K562 (cell line): ENCODE data around the gene CCDC106. TPM values are rescaled to one million over a fixed set of nuclear protein-coding genes. Genes with fewer than 3 reads are reported as not detected.

Experiments used
- ATAC-seq: fragments of 200-7000 bp; cut with Tn5 transposase; 3 replicates; pipeline ENCODE4 v1.9.1; 2020; ENCODE audit warnings: moderate library complexity
- BruUV-seq: library from RNA; stranded (reverse); fragments of 400-500 nt; replicated peaks from 2 replicates; lab custom pipeline; 2021; lab: Mats Ljungman, UMichigan
- CTCF ChIA-PET: fragments of 300-600 bp; formaldehyde crosslinking; extraction: SDS; loops from one replicate; lab custom pipeline; 2021; ENCODE audit warnings: low intra/inter-chr PET ratio; lab: Yijun Ruan, JAX
- POLR2A ChIA-PET: fragments of 300-600, 350-650 bp; sonication (Branson Sonifier 250); formaldehyde crosslinking; extraction: SDS; loops from one replicate; lab custom pipeline; 2021; ENCODE audit warnings: antibody characterized with exemption, inconsistent platforms; lab: Yijun Ruan, JAX
- DNase-seq, 4 experiments: peaks; one replicate each; pipeline versions ENCODE4 v3.0.0 to v3.0.0-alpha.2; 2011 to 2018; ENCODE audit warnings: low spot score in 3 of 4, mixed read lengths in 3 of 4; ENCODE audit errors: extremely low read depth in 1 of 4
- FAIRE-seq: peaks from 2 replicates; lab custom pipeline; 2011; peaks lifted over from hg19 to GRCh38; lab: Jason Lieb, UNC
- H2AFZ ChIP-seq: 2 replicates; pipeline ENCODE4 v1.6.0; 2011; ENCODE audit warnings: low read depth, low read length, control low read depth, inconsistent platforms
- H3K27ac ChIP-seq: fragments of 200-600 bp; 3 replicates; pipeline ENCODE4 v1.8.0; 2011; ENCODE audit warnings: low read depth, mild to moderate bottlenecking, control low read depth, inconsistent platforms, low read length, moderate library complexity, mixed read lengths; ENCODE audit errors: extremely low read depth
- H3K27me3 ChIP-seq, 2 experiments: fragments of 300-600 bp in 1 of 2; 2 replicates in 1 of 2; 3 replicates in 1 of 2; pipeline versions ENCODE4 v1.6.0 to v1.8.0; 2011; ENCODE audit warnings: inconsistent platforms in 2 of 2, low read length in 2 of 2, mild to moderate bottlenecking in 1 of 2, mixed read lengths in 1 of 2, moderate library complexity in 1 of 2; ENCODE audit not compliant: control insufficient read depth in 2 of 2, insufficient read depth in 2 of 2
- H3K36me3 ChIP-seq: fragments of 300-600 bp; 3 replicates; pipeline ENCODE4 v1.8.0; 2011; ENCODE audit warnings: mild to moderate bottlenecking, low read length, inconsistent platforms; ENCODE audit not compliant: control insufficient read depth, insufficient read depth
- H3K4me1 ChIP-seq, 2 experiments: fragments of 200-600 bp in 1 of 2; replicated peaks in 1 of 2; 2 replicates in 1 of 2; 3 replicates in 1 of 2; pipeline versions ENCODE4 v1.5.1 to v1.8.0; 2011; ENCODE audit warnings: inconsistent platforms in 2 of 2, low read length in 2 of 2, mild to moderate bottlenecking in 1 of 2, mixed read lengths in 1 of 2, moderate library complexity in 1 of 2; ENCODE audit not compliant: control insufficient read depth in 2 of 2, insufficient read depth in 2 of 2
- H3K4me2 ChIP-seq: 2 replicates; pipeline ENCODE4 v1.6.1; 2011; ENCODE audit warnings: low read length, control low read depth, inconsistent platforms, mixed read lengths; ENCODE audit not compliant: insufficient read depth
- H3K4me3 ChIP-seq: fragments of 200-600 bp; sonication (generic), shearing (Covaris generic); 2 replicates; pipeline ENCODE4 v1.5.1; 2016; ENCODE audit warnings: control low read depth, inconsistent platforms
- H3K79me2 ChIP-seq: fragments of 200-600 bp; 3 replicates; pipeline ENCODE4 v1.8.0; 2011; ENCODE audit warnings: low read length, inconsistent platforms; ENCODE audit not compliant: control insufficient read depth, insufficient read depth
- H3K9ac ChIP-seq, 2 experiments: 2 replicates each; pipeline versions ENCODE4 v1.6.0 to v1.6.1; 2011; ENCODE audit warnings: low read depth in 2 of 2, low read length in 2 of 2, control low read depth in 1 of 2, inconsistent platforms in 1 of 2, mild to moderate bottlenecking in 1 of 2, mixed read lengths in 1 of 2; ENCODE audit not compliant: insufficient read depth in 1 of 2
- H3K9me1 ChIP-seq: one replicate; pipeline ENCODE4 v1.6.0; 2011; ENCODE audit warnings: inconsistent platforms, mild to moderate bottlenecking, low read length, moderate library complexity; ENCODE audit not compliant: control insufficient read depth, insufficient read depth
- H3K9me3 ChIP-seq: replicated peaks from 2 replicates; pipeline ENCODE4 v1.5.1; 2011; ENCODE audit warnings: low read depth, low read length, inconsistent platforms; ENCODE audit not compliant: control insufficient read depth, insufficient read depth
- H4K20me1 ChIP-seq: replicated peaks from 2 replicates; pipeline ENCODE4 v1.6.1; 2011; ENCODE audit warnings: low read length, inconsistent platforms, mixed read lengths; ENCODE audit not compliant: control insufficient read depth, insufficient read depth
- HDAC6 ChIP-seq: IDR thresholded peaks from 2 replicates; pipeline ENCODE4 v1.6.1; 2012; ENCODE audit warnings: low read depth, mild to moderate bottlenecking, control low read depth, inconsistent platforms, low read length, moderate library complexity
- NFIC ChIP-seq: fragments of 450-650 bp; IDR thresholded peaks from 2 replicates; pipeline ENCODE4 v1.6.1; 2017; ENCODE audit warnings: mild to moderate bottlenecking, inconsistent platforms
- SIX5 ChIP-seq, 2 experiments: IDR thresholded peaks; 2 replicates each; pipeline ENCODE4 v1.6.1; 2011; ENCODE audit warnings: low read length in 2 of 2, borderline replicate concordance in 1 of 2, low read depth in 1 of 2, mild to moderate bottlenecking in 1 of 2, moderate library complexity in 1 of 2; ENCODE audit not compliant: insufficient read depth in 1 of 2
- SREBF1 ChIP-seq: fragments of 150-350 bp; IDR thresholded peaks from 2 replicates; pipeline ENCODE4 v1.6.1; 2014; ENCODE audit warnings: antibody characterized with exemption, low read depth, low read length, borderline replicate concordance
- TOE1 ChIP-seq, 2 experiments: fragments of 450-650 bp in 1 of 2; sonication (generic) in 1 of 2; formaldehyde crosslinking in 1 of 2; IDR thresholded peaks; 2 replicates each; pipeline versions ENCODE4 v1.7.1 to v1.8.0; 2016 to 2022; ENCODE audit warnings: borderline replicate concordance in 2 of 2, mild to moderate bottlenecking in 2 of 2, antibody characterized with exemption in 1 of 2, inconsistent platforms in 1 of 2, low read depth in 1 of 2, missing genetic modification reagents in 1 of 2, moderate library complexity in 1 of 2
- TRIM24 ChIP-seq, 2 experiments: fragments of 450-650 bp; IDR thresholded peaks; 2 replicates each; pipeline ENCODE4 v1.6.1; 2016
- WHSC1 ChIP-seq: IDR thresholded peaks from one replicate; pipeline ENCODE4 v1.6.1; 2012; ENCODE audit warnings: low read length, control low read depth, inconsistent platforms
- WGBS: fragments of 100-300 bp; shearing (Covaris generic); methylation state at CpG from one replicate; pipeline ENCODE4 v1.1.6; 2016; ENCODE audit warnings: low coverage, mixed read lengths; ENCODE audit not compliant: insufficient coverage; ENCODE audit errors: missing lambda C conversion rate; 5-methylcytosine and 5-hydroxymethylcytosine counted together
- in situ Hi-C: fragments of 300-500 bp; cut with MboI; formaldehyde crosslinking; loops from 4 replicates; pipeline ENCODE4 v1.15.0; 2018; ENCODE audit warnings: inconsistent platforms, mixed read lengths
- intact Hi-C: fragments of 100-400 bp; cut with micrococcal nuclease; formaldehyde crosslinking; loops from 2 replicates; pipeline ENCODE4 v1.14.2; 2022
- polyA plus RNA-seq, 8 experiments: library from polyadenylated mRNA; depleted of rRNA in 4 of 8; stranded (reverse) in 5 of 8; unstranded in 3 of 8; fragments of >200 nt; fragmentation: Nextera tagmentation in 2 of 8; fragmentation: Illumina TruSeq in 1 of 8; extraction: Ambion mirVana in 2 of 8; extraction: Trizol in 1 of 8; gene quantifications; 2 replicates each; pipeline versions ENCODE4 v1.2.1 to v1.2.3, GENCODE V29; 2011 to 2014; ENCODE audit warnings: inconsistent platforms in 1 of 8, missing spikeins in 1 of 8
- total RNA-seq, 7 experiments: library from RNA; depleted of rRNA in 6 of 7; stranded (reverse); fragments of >200 nt in 6 of 7; fragmentation: Illumina TruSeq in 2 of 7; extraction: Trizol in 2 of 7; gene quantifications; 2 replicates each; pipeline versions ENCODE4 v1.2.1 to v1.2.3, GENCODE V29; 2011 to 2021; ENCODE audit warnings: low replicate concordance in 1 of 7
- TF ChIP-seq, protein P1 (sequence below): fragments of 250-450 bp; sonication (Bioruptor Pico); IDR thresholded peaks from 2 replicates; pipeline ENCODE4 v1.4.0; 2020; ENCODE audit warnings: mild to moderate bottlenecking, moderate library complexity
- TF ChIP-seq, protein P2 (sequence below): fragments of 250-450 bp; sonication (Bioruptor Pico); IDR thresholded peaks from 2 replicates; pipeline ENCODE4 v1.4.0; 2020; ENCODE audit warnings: borderline replicate concordance
- TF ChIP-seq, protein P3 (sequence below), 3 experiments: IDR thresholded peaks in 2 of 3; conservative IDR thresholded peaks in 1 of 3; 2 replicates each; pipeline ENCODE4 v1.5.1; 2011 to 2012; ENCODE audit warnings: low read length in 3 of 3, mild to moderate bottlenecking in 3 of 3, control low read depth in 2 of 3, improper control_type of control experiment in 1 of 3, inconsistent platforms in 1 of 3, low read depth in 1 of 3, mixed read lengths in 1 of 3, moderate library complexity in 1 of 3; ENCODE audit not compliant: insufficient read depth in 2 of 3

Gene CCDC106
- total and polyA plus RNA-seq, 9 of the 15 experiments (the other 6 are each of a cell fraction or from before 2014, with no cell fraction given), result 0.10 to 27.5 (median 15.0) TPM; not detected in 1

DNA sequence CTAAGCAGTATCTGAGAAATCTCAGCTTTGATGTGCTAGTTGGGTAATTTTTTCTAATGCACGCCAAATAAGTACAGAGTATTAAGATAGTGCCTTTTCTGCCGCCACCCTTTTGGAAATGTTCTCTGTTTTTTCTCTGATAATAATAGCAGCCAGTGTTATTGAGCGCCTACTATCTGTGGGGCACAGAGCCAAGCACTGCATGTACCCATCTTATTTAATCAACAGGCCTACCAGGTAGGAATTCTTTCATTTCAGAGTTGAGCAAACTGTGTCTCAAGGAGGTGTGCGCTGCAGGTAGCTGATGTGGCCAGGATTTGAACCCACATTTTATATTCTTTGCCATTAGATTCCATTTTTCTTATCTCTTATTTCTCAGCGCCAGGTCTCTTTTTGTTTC is 28.4 kb downstream of the CCDC106 start:
- Histone ChIP-seq H3K27me3 (no peaks in the 10 kb centered on the region), H3K4me3 (peak overlapping the region; percentile 83), H3K9ac (peak overlapping the region; percentile 76 to 81; a peak in 3 of 4 replicates), H3K9me3 (no peaks in the 10 kb centered on the region), H3K79me2 (peaks cover 90% of the 10 kb centered on the region), H2AFZ (no peak overlapping the region), H4K20me1 (peaks cover 36% of the 10 kb centered on the region), H3K27ac (no peak overlapping the region; the same call in 1 of the 3 replicates), H3K36me3 (peaks cover 82% of the 10 kb centered on the region; the same call in 2 of the 3 replicates), H3K4me2 (peak overlapping the region; percentile 89), H3K9me1 (peaks cover 6% of the 10 kb centered on the region), H3K4me1 (peaks cover 45 to 73% of the 10 kb centered on the region in 2 experiments)
- CTCF ChIA-PET, result no interaction called here
- ATAC-seq (no peak), DNase-seq (peak in 1 of 4 experiments; percentile 35), FAIRE-seq (no peak)
- in situ Hi-C loops (no loop called here), intact Hi-C loops (no loop called here)
- TSS peak; percentile 42 for BruUV-seq
- TF ChIP-seq, protein P1, sequence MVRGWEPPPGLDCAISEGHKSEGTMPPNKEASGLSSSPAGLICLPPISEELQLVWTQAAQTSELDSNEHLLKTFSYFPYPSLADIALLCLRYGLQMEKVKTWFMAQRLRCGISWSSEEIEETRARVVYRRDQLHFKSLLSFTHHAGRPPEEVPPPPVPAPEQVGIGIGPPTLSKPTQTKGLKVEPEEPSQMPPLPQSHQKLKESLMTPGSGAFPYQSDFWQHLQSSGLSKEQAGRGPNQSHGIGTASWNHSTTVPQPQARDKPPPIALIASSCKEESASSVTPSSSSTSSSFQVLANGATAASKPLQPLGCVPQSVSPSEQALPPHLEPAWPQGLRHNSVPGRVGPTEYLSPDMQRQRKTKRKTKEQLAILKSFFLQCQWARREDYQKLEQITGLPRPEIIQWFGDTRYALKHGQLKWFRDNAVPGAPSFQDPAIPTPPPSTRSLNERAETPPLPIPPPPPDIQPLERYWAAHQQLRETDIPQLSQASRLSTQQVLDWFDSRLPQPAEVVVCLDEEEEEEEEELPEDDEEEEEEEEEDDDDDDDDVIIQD, result no peak
- TF ChIP-seq WHSC1 (no peak), TRIM24 (IDR thresholded peaks at IDR 0.05) (no peak), NFIC (peak; percentile 73), SREBF1 (no peak), SIX5 (IDR thresholded peaks at IDR 0.05; ENCODE audit: borderline replicate concordance in 1 of 2, insufficient read depth in 1 of 2, low read depth in 1 of 2, low read length in 2 of 2) (no peak), HDAC6 (no peak), TOE1 (IDR thresholded peaks at IDR 0.05; ENCODE audit: borderline replicate concordance) (no peak), TOE1 (CRISPR knock-in tag; IDR thresholded peaks at IDR 0.05; ENCODE audit: borderline replicate concordance, low read depth) (no peak)
- TF ChIP-seq, protein P2, sequence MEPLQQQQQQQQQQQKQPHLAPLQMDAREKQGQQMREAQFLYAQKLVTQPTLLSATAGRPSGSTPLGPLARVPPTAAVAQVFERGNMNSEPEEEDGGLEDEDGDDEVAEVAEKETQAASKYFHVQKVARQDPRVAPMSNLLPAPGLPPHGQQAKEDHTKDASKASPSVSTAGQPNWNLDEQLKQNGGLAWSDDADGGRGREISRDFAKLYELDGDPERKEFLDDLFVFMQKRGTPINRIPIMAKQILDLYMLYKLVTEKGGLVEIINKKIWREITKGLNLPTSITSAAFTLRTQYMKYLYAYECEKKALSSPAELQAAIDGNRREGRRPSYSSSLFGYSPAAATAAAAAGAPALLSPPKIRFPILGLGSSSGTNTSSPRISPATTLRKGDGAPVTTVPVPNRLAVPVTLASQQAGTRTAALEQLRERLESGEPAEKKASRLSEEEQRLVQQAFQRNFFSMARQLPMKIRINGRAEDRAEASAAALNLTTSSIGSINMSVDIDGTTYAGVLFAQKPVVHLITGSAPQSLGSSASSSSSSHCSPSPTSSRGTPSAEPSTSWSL (CRISPR knock-in tag), result no peak
- TF ChIP-seq, protein P3, sequence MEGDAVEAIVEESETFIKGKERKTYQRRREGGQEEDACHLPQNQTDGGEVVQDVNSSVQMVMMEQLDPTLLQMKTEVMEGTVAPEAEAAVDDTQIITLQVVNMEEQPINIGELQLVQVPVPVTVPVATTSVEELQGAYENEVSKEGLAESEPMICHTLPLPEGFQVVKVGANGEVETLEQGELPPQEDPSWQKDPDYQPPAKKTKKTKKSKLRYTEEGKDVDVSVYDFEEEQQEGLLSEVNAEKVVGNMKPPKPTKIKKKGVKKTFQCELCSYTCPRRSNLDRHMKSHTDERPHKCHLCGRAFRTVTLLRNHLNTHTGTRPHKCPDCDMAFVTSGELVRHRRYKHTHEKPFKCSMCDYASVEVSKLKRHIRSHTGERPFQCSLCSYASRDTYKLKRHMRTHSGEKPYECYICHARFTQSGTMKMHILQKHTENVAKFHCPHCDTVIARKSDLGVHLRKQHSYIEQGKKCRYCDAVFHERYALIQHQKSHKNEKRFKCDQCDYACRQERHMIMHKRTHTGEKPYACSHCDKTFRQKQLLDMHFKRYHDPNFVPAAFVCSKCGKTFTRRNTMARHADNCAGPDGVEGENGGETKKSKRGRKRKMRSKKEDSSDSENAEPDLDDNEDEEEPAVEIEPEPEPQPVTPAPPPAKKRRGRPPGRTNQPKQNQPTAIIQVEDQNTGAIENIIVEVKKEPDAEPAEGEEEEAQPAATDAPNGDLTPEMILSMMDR (IDR thresholded peaks at IDR 0.05 in 2 of 3, conservative IDR thresholded peaks at IDR 0.05 in 1 of 3; ENCODE audit: insufficient read depth in 2 of 3, low read depth in 1 of 3, low read length in 3 of 3), result 0 out of 6 replicates have a peak, but pooled peaks of 1 of the 3 experiments have one; percentile 4
- WGBS, result 34% methylated on average over 5 of the region's 5 CpGs
- POLR2A ChIA-PET, result interaction anchor here (0.9 to 1.6 kb wide), 6 partner anchors 13 to 117 kb away, joined by 3 to 7 read pairs (median 4); partner anchors contain the start of genes U2AF2 and ZNF784
